ENCODE results near the gene THRB. TPM values are rescaled to one million over a fixed set of nuclear protein-coding genes. Genes with fewer than 3 reads are reported as not detected.

Gene THRB
- total and polyA plus RNA-seq, 10 donors, result 1.00 to 26.6 (median 16.2) TPM

- 40 to 70% (median 60%) methylated on average over 2 of the region's 2 CpGs for WGBS, 5 donors
- intact Hi-C loops (cut with DNase I; ENCODE audit: low total_unique reads), result no loop called here
Observed at GRCh38 chr3:24088782-24089181, 405.9 kb downstream of the THRB start.

GRCh38 chr3:24087469-24087868 is 407.2 kb downstream of the THRB start:
- WGBS, 5 donors, result 80 to 93% (median 91%) methylated on average over 3 of the region's 3 CpGs

More at GRCh38 chr3:24088782-24089181, 405.9 kb downstream of the THRB start:
- H3K27ac ChIP-seq, result no peak overlapping the region
- H3K9me3 ChIP-seq, result no peaks in the 10 kb centered on the region
- no peak for DNase-seq
- peak in 4 of 11 experiments; percentile 20 to 35 (median 22) for TF ChIP-seq CTCF (IDR thresholded peaks at IDR 0.05 in 8 of 11, conservative IDR thresholded peaks at IDR 0.05 in 3 of 11)
- TF ChIP-seq POLR2AphosphoS5 (IDR thresholded peaks at IDR 0.05), result no peak
- TF ChIP-seq POLR2A (IDR thresholded peaks at IDR 0.05), result no peak
- no peak overlapping the region for H3K4me3 ChIP-seq
- no peaks in the 10 kb centered on the region for H3K4me1 ChIP-seq
- no peaks in the 10 kb centered on the region for H3K27me3 ChIP-seq (replicated peaks in 1 of 7)
- H3K36me3 ChIP-seq, result no peaks in the 10 kb centered on the region

DNA sequence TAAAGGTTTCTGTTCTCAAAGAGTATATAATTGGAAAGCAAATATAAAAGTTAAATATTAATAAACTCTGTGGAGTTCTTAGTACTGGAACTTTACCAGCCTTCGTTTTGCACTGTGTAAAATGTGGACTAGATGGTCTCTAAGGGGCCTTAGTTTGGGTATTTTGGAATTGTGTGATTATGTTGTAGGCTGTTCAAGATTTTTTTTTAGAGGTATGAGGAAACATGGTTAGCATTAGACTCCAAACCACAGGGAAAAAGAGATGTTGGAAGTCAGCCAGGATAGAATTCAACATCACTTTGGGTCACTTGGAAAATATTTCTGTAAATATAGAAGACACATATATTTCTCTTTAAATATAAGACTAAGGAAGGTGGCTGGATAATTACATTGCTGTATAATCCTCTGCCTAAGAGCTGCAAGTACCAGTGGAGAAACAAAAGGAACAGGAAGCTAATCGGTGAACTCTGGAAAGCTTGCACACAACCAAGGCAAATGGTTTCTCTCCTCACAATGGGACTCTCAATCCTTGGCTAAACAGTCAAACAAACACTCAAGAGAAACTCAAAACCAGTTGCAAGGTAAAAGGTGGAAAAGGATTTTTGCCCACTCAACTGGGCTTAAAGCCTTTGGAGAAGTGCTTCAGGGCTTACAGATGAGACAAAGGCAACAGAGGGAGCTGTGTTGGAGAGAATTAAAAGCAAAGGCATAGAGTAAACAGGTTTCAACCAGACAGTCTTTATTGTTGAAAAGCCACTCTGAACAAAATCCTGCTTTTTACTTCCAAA is 407.8 kb downstream of the THRB start:
- no peak for TF ChIP-seq POLR2AphosphoS5 (IDR thresholded peaks at IDR 0.05)
- TF ChIP-seq CTCF (IDR thresholded peaks at IDR 0.05 in 8 of 11, conservative IDR thresholded peaks at IDR 0.05 in 3 of 11), result no peak
- TF ChIP-seq POLR2A (IDR thresholded peaks at IDR 0.05), result no peak
- no peaks in the 10 kb centered on the region for H3K4me1 ChIP-seq
- 51 to 74% (median 57%) methylated on average over 2 of the region's 2 CpGs for WGBS, 5 donors
- DNase-seq, result no peak
- H3K4me3 ChIP-seq, result no peak overlapping the region
- H3K27ac ChIP-seq, result no peak overlapping the region
- no peaks in the 10 kb centered on the region for H3K9me3 ChIP-seq
- intact Hi-C loops (cut with DNase I; ENCODE audit: low total_unique reads), result no loop called here
- no peaks in the 10 kb centered on the region for H3K36me3 ChIP-seq
- H3K27me3 ChIP-seq (replicated peaks in 1 of 7), result no peaks in the 10 kb centered on the region

More at GRCh38 chr3:24087469-24087868, 407.2 kb downstream of the THRB start:
- Histone ChIP-seq H3K27ac (no peak overlapping the region), H3K4me1 (no peaks in the 10 kb centered on the region), H3K9me3 (no peaks in the 10 kb centered on the region), H3K27me3 (replicated peaks in 1 of 7) (no peaks in the 10 kb centered on the region), H3K36me3 (no peaks in the 10 kb centered on the region), H3K4me3 (no peak overlapping the region)
- DNase-seq, result no peak
- intact Hi-C loops (cut with DNase I; ENCODE audit: low total_unique reads), result no loop called here
- TF ChIP-seq POLR2AphosphoS5 (IDR thresholded peaks at IDR 0.05), result no peak
- TF ChIP-seq POLR2A (IDR thresholded peaks at IDR 0.05), result no peak
- TF ChIP-seq CTCF (IDR thresholded peaks at IDR 0.05 in 8 of 11, conservative IDR thresholded peaks at IDR 0.05 in 3 of 11), result no peak

DNA sequence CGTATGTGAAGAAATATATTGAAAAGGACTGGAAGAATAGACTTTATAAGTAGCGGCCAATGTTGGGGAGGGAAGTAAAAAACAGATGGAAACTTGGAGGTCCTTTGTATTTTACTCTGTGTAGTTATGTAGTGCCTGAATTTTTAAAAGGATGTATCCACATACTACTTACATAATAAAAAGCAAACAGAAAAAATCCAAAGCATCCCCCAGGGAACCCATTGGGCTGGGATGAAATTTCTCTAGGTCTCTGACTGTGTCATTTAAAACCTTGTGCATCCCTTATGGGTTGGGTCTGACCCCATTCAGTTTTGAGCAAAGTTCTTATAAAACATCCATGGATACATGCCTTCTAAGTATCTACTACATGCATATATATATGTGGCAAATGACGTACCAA is 408.4 kb downstream of the THRB start:
- Histone ChIP-seq H3K36me3 (no peaks in the 10 kb centered on the region), H3K9me3 (no peaks in the 10 kb centered on the region), H3K27ac (no peak overlapping the region), H3K4me1 (no peaks in the 10 kb centered on the region), H3K4me3 (no peak overlapping the region), H3K27me3 (replicated peaks in 1 of 7) (no peaks in the 10 kb centered on the region)
- WGBS, 5 donors, result 85 to 97% (median 96%) methylated on average over 3 of the region's 3 CpGs
- intact Hi-C loops (cut with DNase I; ENCODE audit: low total_unique reads), result no loop called here
- no peak for DNase-seq
- TF ChIP-seq POLR2A (IDR thresholded peaks at IDR 0.05) (no peak), CTCF (IDR thresholded peaks at IDR 0.05 in 8 of 11, conservative IDR thresholded peaks at IDR 0.05 in 3 of 11) (no peak), POLR2AphosphoS5 (IDR thresholded peaks at IDR 0.05) (no peak)
